Measurements from ENCODE around the gene MYO18B. TPM values are rescaled to one million over a fixed set of nuclear protein-coding genes. Genes with fewer than 3 reads are reported as not detected.

Gene MYO18B
- total and polyA plus RNA-seq, 2 of the 4 experiments (the other 2 are of a cell fraction) = under 0.01 TPM; not detected in 1

DNA sequence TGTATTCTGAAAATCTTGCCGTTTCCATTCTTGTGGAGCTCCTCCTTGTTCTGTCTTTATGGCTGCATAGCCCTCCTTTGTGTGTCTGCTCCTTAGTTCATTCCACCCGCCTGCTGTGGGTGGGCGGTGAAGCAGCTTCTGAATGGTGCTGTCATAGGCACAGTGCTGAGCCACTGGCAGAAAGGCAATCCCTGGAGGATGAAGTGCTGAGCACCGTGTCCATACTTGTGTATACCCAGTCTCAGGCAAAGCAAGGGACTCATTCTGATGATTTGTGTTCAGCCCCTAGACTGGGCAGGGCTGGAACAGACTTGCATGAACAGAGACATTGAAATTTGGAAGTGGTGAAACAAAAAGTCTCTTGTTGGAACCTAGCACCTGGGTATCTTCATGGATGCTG lies 134.9 kb downstream of the MYO18B start:
- H3K14ac ChIP-seq (replicated peaks; ENCODE audit: low read depth, low read length) = no peak overlapping the region
- H3K4ac ChIP-seq (ENCODE audit: low read depth, low read length) = no peak overlapping the region
- no peak for TF ChIP-seq MAFK (IDR thresholded peaks at IDR 0.05; ENCODE audit: low read depth, low read length)
- no peak for TF ChIP-seq RAD21 (IDR thresholded peaks at IDR 0.05; ENCODE audit: low read length)
- no peak for TF ChIP-seq CEBPB (IDR thresholded peaks at IDR 0.05; ENCODE audit: low read depth, low read length)
- TF ChIP-seq POLR2A (IDR thresholded peaks at IDR 0.05; ENCODE audit: low read depth, low read length) = no peak
- TF ChIP-seq, protein P1, sequence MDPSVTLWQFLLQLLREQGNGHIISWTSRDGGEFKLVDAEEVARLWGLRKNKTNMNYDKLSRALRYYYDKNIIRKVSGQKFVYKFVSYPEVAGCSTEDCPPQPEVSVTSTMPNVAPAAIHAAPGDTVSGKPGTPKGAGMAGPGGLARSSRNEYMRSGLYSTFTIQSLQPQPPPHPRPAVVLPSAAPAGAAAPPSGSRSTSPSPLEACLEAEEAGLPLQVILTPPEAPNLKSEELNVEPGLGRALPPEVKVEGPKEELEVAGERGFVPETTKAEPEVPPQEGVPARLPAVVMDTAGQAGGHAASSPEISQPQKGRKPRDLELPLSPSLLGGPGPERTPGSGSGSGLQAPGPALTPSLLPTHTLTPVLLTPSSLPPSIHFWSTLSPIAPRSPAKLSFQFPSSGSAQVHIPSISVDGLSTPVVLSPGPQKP (IDR thresholded peaks at IDR 0.05; ENCODE audit: borderline replicate concordance, low read depth, low read length) = no peak
- TF ChIP-seq MAZ (IDR thresholded peaks at IDR 0.05; ENCODE audit: borderline replicate concordance, low read depth, low read length) = no peak
- no peak for TF ChIP-seq RCOR1 (IDR thresholded peaks at IDR 0.05; ENCODE audit: insufficient replicate concordance, low read length)
- no peak for TF ChIP-seq BHLHE40 (IDR thresholded peaks at IDR 0.05; ENCODE audit: low read depth, low read length)
- TF ChIP-seq, protein P2, sequence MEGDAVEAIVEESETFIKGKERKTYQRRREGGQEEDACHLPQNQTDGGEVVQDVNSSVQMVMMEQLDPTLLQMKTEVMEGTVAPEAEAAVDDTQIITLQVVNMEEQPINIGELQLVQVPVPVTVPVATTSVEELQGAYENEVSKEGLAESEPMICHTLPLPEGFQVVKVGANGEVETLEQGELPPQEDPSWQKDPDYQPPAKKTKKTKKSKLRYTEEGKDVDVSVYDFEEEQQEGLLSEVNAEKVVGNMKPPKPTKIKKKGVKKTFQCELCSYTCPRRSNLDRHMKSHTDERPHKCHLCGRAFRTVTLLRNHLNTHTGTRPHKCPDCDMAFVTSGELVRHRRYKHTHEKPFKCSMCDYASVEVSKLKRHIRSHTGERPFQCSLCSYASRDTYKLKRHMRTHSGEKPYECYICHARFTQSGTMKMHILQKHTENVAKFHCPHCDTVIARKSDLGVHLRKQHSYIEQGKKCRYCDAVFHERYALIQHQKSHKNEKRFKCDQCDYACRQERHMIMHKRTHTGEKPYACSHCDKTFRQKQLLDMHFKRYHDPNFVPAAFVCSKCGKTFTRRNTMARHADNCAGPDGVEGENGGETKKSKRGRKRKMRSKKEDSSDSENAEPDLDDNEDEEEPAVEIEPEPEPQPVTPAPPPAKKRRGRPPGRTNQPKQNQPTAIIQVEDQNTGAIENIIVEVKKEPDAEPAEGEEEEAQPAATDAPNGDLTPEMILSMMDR (conservative IDR thresholded peaks at IDR 0.05; ENCODE audit: low read depth, low read length) = no peak
- dilution Hi-C loops (cut with HindIII; ENCODE audit: low sequenced_read_pairs, unreplicated experiment) = no loop called here
- H4K91ac ChIP-seq (ENCODE audit: insufficient read depth, low read depth, low read length) = no peak overlapping the region
- H2AK9ac ChIP-seq (replicated peaks; ENCODE audit: low read depth, low read length, poor library complexity) = no peak overlapping the region
- no peak overlapping the region for H2AFZ ChIP-seq (replicated peaks; ENCODE audit: low read length, poor library complexity)
- no CpG with 5 or more reads among the region's 4 CpGs for WGBS, 2 experiments (ENCODE audit: extremely low coverage in 2 of 2, insufficient read length in 1 of 2)
- H2BK5ac ChIP-seq (ENCODE audit: low read depth, low read length, poor library complexity, severe bottlenecking) = no peak overlapping the region
- H3K9me3 ChIP-seq (ENCODE audit: control insufficient read depth, insufficient read depth, low read length) = peaks cover 8% of the 10 kb centered on the region; the same call in 1 of the 2 replicates
- no peak overlapping the region for H2BK20ac ChIP-seq (ENCODE audit: low read depth, low read length)
- no TSS peak for BruUV-seq (replicated peaks)
- H2BK15ac ChIP-seq (ENCODE audit: low read depth, low read length) = no peak overlapping the region
- ATAC-seq (ENCODE audit: low read depth) (no peak), DNase-seq (no peak)
- no peak overlapping the region for H3K27ac ChIP-seq (ENCODE audit: insufficient read depth, low read length)
- no peak overlapping the region for H3K23ac ChIP-seq (ENCODE audit: low read depth, low read length)
- no peak overlapping the region for H3K4me3 ChIP-seq (ENCODE audit: insufficient read depth, low read depth, low read length)
- H3K4me2 ChIP-seq (ENCODE audit: low read depth, low read length) = no peak overlapping the region
- no peak overlapping the region for H3K9ac ChIP-seq (ENCODE audit: low read depth, low read length)
- H3K18ac ChIP-seq (ENCODE audit: low read depth, low read length) = no peak overlapping the region
- ChIA-PET POLR2A (ENCODE audit: unreplicated experiment) (no interaction called here), CTCF (no interaction called here)
- H4K20me1 ChIP-seq (ENCODE audit: insufficient read depth, low read length) = no peaks in the 10 kb centered on the region
- no peak overlapping the region for H2AK5ac ChIP-seq (ENCODE audit: low read depth, low read length)
- H4K5ac ChIP-seq (ENCODE audit: low read depth, low read length) = no peak overlapping the region
- no peaks in the 10 kb centered on the region for H3K4me1 ChIP-seq (ENCODE audit: control insufficient read depth, insufficient read depth, low read length)
- H2BK120ac ChIP-seq (ENCODE audit: low read depth, low read length) = no peak overlapping the region
- H3K79me1 ChIP-seq (ENCODE audit: low read depth in 1 of 2, low read length in 2 of 2) = no peaks in the 10 kb centered on the region
- H4K8ac ChIP-seq (ENCODE audit: low read depth in 2 of 2, low read length in 2 of 2) = no peak overlapping the region
- H3K9me1 ChIP-seq (ENCODE audit: insufficient read depth, low read length) = no peaks in the 10 kb centered on the region
- H3K36me3 ChIP-seq (ENCODE audit: control insufficient read depth, insufficient read depth, low read length) = no peaks in the 10 kb centered on the region
- in situ Hi-C loops (cut with MboI; ENCODE audit: low sequenced_read_pairs) = no loop called here
- intact Hi-C loops (cut with micrococcal nuclease) = no loop called here
- no peaks in the 10 kb centered on the region for H3K27me3 ChIP-seq (ENCODE audit: control insufficient read depth, insufficient read depth, low read length)
- no peak overlapping the region for H3K56ac ChIP-seq (ENCODE audit: extremely low read depth, insufficient read depth, low read length)
